Nephron (organoid): ENCODE results near the gene LGI2.

ENCODE experiments used
- H3K27ac Mint-ChIP-seq, 3 experiments: 2 replicates each; pipeline ENCODE4 v1.8.0; 2020; ENCODE audit warnings: mixed read lengths in 3 of 3, mild to moderate bottlenecking in 2 of 3, moderate library complexity in 1 of 3
- H3K27me3 Mint-ChIP-seq: 2 replicates; pipeline ENCODE4 v1.8.0; 2021; ENCODE audit warnings: low read depth, mild to moderate bottlenecking, moderate library complexity, mixed read lengths
- H3K36me3 Mint-ChIP-seq: 2 replicates; pipeline ENCODE4 v1.8.0; 2020; ENCODE audit warnings: low read depth, mixed read lengths
- H3K4me1 Mint-ChIP-seq: 2 replicates; pipeline ENCODE4 v1.8.0; 2020; ENCODE audit warnings: mixed read lengths
- H3K4me3 Mint-ChIP-seq, 3 experiments: 2 replicates each; pipeline ENCODE4 v1.8.0; 2020; ENCODE audit warnings: mild to moderate bottlenecking in 3 of 3, mixed read lengths in 3 of 3, moderate library complexity in 2 of 3
- H3K9me3 Mint-ChIP-seq: 2 replicates; pipeline ENCODE4 v1.8.0; 2020; ENCODE audit warnings: mixed read lengths
- TF ChIP-seq, protein P1 (sequence below), 3 experiments: fragments of 200-600 bp; sonication (generic); IDR thresholded peaks; one replicate each; pipeline ENCODE4 v1.5.0; 2021; ENCODE audit warnings: antibody characterized with exemption in 3 of 3; ENCODE audit not compliant: unreplicated experiment in 3 of 3

LGI2 gene

DNA sequence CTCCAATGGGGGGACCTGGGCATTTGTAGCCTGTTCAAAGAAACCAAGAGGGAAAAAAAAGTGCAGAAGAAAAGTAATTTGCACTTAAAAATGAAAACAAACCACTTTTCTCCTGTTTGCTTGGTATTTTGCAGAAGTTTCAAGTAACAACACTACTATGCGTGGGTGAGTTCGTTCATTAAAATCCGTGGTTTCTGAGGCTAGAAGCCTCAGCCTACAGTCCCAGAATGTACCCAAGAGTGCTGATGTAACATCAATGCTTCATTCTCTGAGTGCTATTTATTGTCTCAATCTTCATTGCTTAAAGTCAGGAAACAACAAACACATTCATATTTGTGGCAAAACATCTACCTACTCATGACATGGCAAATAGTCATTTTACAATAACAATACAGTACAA lies 29.2 kb downstream of the LGI2 start:
- H3K36me3 Mint-ChIP-seq = no peaks in the 10 kb centered on the region
- no peaks in the 10 kb centered on the region for H3K9me3 Mint-ChIP-seq
- peak overlapping the region in 1 of 3 experiments; percentile 90 for H3K27ac Mint-ChIP-seq
- H3K4me1 Mint-ChIP-seq = peaks cover 45% of the 10 kb centered on the region
- TF ChIP-seq, protein P1, sequence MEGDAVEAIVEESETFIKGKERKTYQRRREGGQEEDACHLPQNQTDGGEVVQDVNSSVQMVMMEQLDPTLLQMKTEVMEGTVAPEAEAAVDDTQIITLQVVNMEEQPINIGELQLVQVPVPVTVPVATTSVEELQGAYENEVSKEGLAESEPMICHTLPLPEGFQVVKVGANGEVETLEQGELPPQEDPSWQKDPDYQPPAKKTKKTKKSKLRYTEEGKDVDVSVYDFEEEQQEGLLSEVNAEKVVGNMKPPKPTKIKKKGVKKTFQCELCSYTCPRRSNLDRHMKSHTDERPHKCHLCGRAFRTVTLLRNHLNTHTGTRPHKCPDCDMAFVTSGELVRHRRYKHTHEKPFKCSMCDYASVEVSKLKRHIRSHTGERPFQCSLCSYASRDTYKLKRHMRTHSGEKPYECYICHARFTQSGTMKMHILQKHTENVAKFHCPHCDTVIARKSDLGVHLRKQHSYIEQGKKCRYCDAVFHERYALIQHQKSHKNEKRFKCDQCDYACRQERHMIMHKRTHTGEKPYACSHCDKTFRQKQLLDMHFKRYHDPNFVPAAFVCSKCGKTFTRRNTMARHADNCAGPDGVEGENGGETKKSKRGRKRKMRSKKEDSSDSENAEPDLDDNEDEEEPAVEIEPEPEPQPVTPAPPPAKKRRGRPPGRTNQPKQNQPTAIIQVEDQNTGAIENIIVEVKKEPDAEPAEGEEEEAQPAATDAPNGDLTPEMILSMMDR (IDR thresholded peaks at IDR 0.05; ENCODE audit: unreplicated experiment in 3 of 3) = no peak
- H3K4me3 Mint-ChIP-seq = no peak overlapping the region
- H3K27me3 Mint-ChIP-seq = peaks cover 3% of the 10 kb centered on the region

DNA sequence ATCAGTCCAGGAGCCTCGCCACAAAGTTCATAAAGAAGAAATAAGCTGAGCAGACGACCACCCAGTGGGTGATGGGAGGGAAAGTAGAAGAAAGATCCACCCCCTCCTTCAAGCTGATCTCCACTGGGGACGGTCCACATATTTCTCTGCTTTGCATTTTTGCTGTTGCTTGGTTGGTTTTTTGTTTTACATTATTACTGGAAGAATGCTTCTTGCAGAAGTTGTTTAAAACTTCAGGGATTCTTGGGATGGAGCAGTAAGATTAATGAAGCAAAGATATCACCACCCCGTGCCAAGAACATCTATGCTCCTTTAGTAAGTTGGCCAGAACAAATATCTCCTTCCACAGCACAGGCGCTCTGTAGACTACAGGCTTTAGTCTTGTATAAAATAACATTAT lies 30.1 kb downstream of the LGI2 start:
- Mint-ChIP-seq H3K4me3 (peak overlapping the region in 2 of 3 experiments; percentile 13 to 25), H3K27ac (peak overlapping the region in 2 of 3 experiments; percentile 90 to 92), H3K9me3 (no peaks in the 10 kb centered on the region), H3K27me3 (peaks cover 3% of the 10 kb centered on the region), H3K4me1 (peaks cover 46% of the 10 kb centered on the region), H3K36me3 (no peaks in the 10 kb centered on the region)
- TF ChIP-seq, protein P1 (IDR thresholded peaks at IDR 0.05; ENCODE audit: unreplicated experiment in 3 of 3) = no peak

DNA sequence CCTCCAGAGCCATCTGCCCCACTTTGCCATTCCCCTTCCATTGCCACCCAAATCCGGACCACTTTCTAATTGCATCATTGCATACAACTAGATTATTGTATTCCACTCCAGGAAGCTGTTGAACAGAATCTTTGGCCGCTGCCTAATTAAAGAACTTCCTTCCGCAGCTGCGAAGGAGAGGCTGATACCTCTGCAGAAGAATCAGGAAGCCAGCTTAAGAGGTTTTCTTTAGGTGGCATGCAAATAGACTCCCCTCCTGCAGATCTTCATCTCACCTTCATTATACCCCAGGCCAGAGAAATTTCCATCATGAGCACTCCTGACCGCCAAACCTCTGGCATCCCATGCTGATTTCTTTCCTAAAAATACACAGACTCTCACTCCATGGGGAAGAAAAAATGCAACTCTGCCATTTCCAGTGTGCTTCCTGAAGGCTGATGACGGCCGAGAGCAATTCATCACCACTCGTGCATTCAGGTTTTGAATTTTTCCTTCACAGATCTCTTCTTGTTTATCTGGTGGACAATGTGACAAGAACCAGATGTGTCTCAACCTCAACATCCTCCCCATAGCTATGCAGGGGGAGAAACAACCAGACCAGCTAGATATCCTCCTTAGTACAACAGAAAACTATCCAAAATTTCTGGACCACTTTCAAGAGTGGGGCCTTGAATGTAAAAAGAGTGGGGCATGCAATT lies 31.2 kb downstream of the LGI2 start:
- TF ChIP-seq, protein P1 (IDR thresholded peaks at IDR 0.05; ENCODE audit: unreplicated experiment in 3 of 3) = no peak
- H3K4me1 Mint-ChIP-seq = peaks cover 48% of the 10 kb centered on the region
- H3K27ac Mint-ChIP-seq = peak overlapping the region; percentile 42 to 90 (median 60)
- peaks cover 3% of the 10 kb centered on the region for H3K27me3 Mint-ChIP-seq
- no peaks in the 10 kb centered on the region for H3K9me3 Mint-ChIP-seq
- peak overlapping the region in 1 of 3 experiments; percentile 14 for H3K4me3 Mint-ChIP-seq
- H3K36me3 Mint-ChIP-seq = no peaks in the 10 kb centered on the region

DNA sequence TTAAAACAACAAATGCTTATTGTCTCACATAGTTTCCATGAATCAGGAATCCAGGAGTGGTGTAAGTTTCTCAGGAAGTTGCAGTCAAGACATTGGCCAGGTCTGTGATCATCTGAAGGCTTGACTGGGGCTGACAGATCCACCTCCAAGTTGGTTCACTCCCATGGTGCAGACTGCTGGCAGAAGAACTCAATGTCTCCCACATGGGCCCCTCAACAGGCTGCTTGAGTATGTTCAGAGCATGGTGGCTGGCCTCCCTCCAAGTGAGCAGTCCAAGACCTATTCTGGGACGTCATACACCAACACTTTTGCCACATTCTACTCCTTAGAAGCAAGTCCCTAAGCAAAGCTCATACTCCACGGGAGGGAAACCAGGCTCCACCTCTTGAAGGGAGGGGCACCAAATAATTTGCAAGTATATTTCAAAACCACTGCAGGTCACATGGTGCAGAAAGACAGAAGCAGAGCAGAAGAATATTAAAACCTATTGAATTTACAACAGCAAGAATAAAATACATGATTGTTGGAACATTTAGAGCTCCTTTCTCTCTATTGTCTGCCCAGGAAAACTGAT lies 35.3 kb downstream of the LGI2 start:
- peaks cover 2% of the 10 kb centered on the region for H3K9me3 Mint-ChIP-seq
- no peaks in the 10 kb centered on the region for H3K36me3 Mint-ChIP-seq
- no peak overlapping the region for H3K4me3 Mint-ChIP-seq
- peak overlapping the region in 1 of 3 experiments; percentile 6 for H3K27ac Mint-ChIP-seq
- peaks cover under 1% of the 10 kb centered on the region for H3K27me3 Mint-ChIP-seq
- TF ChIP-seq, protein P1 (IDR thresholded peaks at IDR 0.05; ENCODE audit: unreplicated experiment in 3 of 3) = no peak
- peaks cover 26% of the 10 kb centered on the region for H3K4me1 Mint-ChIP-seq

DNA sequence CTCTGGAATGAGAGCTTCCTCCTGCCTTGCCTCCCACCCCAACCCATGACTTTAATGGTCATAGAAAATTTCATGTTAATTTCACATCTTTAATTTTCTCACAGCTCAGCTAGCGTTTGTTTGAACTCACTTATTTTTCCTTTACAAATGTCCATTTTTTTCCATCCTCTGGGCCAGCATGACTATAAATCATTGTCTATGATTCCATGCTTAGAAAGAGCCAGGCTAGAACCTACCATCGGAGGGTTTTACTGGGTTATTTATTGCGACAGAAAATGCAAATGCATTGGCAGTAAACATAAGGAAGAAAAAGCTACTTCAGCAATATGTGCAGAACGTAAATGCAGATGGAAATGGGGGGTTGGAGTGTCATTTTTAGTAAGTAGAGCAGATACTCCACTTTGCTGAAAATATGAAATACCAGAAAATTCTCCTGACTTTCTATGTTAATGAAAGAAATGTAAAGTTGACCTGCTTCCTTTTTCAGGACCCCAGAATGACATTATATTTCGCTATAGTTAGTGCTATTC lies 37.1 kb downstream of the LGI2 start:
- Mint-ChIP-seq H3K27ac (peak overlapping the region in 2 of 3 experiments; percentile 7 to 77), H3K4me3 (no peak overlapping the region), H3K36me3 (no peaks in the 10 kb centered on the region), H3K9me3 (peaks cover 7% of the 10 kb centered on the region), H3K27me3 (no peaks in the 10 kb centered on the region), H3K4me1 (peaks cover 12% of the 10 kb centered on the region)
- TF ChIP-seq, protein P1 (IDR thresholded peaks at IDR 0.05; ENCODE audit: unreplicated experiment in 3 of 3) = no peak
